ENCODE data around the gene MAGEA2B.
"Not testable (repeated sequence)": the region's sequence is repeated elsewhere in the genome, so short reads cannot be mapped to it uniquely, and the experiment has no call there.

Gene MAGEA2B

DNA sequence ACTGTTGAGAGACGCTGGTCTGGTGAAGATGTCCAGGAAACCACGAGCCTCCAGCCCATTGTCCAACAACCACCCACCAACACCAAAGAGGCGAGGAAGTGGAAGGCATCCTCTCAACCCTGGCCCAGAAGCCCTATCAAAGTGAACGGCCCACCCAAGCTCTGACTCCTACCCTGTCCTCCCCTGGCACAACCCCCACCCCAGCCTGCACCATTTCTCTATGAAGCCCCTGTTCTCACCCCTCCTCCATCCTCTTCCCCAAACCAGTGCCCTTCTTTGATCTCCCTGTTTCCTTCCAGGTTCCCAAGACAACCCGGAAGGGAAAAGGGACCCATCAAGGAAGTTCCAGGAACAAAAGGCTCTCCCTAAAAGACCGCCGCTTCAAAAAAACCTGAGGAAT is 45.1 kb downstream of the MAGEA2B start:
- not testable (repeated sequence) for DNase-seq

DNA sequence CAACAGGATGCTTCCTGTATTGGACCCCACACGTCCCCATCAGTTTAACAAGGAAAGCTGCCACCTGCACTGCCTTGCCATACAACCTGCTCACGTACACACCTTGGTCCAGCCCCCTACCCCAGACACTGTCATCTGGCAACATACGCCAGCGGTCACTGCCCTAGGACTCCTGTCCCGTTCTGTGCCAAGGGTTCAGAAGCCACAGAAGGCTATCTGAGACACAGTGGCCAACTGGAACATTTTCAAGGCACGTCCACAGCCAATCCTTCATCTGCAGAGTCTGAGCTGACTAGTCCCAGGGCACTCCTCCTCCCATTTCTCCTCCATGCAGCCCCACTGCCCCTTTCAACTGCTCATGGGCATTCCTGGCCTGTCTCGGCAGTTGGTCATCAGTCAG is 47.2 kb downstream of the MAGEA2B start:
- DNase-seq, result not testable (repeated sequence)

DNA sequence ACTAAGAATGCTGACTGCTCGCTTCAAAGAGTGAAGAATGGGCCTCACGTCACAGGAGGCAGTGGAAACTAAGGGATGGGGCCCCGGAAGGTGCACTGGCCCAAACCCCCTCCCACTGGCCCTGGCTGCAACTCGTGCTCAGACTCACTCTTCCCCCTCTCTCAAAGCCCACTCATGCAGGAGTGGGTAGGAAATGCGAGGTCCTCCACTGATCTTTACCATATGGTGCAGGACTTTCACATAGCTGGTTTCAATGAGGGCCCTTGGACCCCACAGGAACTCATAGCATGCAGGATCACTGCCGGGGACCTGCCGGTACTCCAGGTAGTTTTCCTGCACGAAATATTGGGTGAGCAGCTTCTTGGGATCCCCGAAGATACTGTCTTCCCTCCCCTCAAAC is 52.1 kb downstream of the MAGEA2B start:
- DNase-seq, result not testable (repeated sequence)

Measured in left hindlimb (tissue), 1 donor.